Spleen (tissue), 7 donors: ENCODE measurements around the gene CSNK1D.

ENCODE experiments used
- CTCF ChIP-seq, 11 experiments: fragments of 200-600 bp in 7 of 11; fragments of 450-650 bp in 4 of 11; sonication (generic) in 4 of 11; IDR thresholded peaks in 8 of 11; conservative IDR thresholded peaks in 3 of 11; 1 replicate in 7 of 11; 2 replicates in 4 of 11; pipeline versions ENCODE4 v1.4.0 to v1.8.0; 2016 to 2021; ENCODE audit warnings: antibody characterized with exemption in 11 of 11, inconsistent platforms in 4 of 11, mild to moderate bottlenecking in 1 of 11
- POLR2A ChIP-seq, 3 donors: fragments of 450-650 bp; IDR thresholded peaks; one replicate each; pipeline ENCODE4 v1.5.1; 2017; ENCODE audit warnings: antibody characterized with exemption in 3 of 3, mild to moderate bottlenecking in 1 of 3
- donor health status: DM: no; HTN: no; CAD: no; lungs with moderate emphysema.
- donor health status: DM: no; HTN: no; CAD: no.
- donor health status: DM: no; HTN: no; CAD: no.

DNA sequence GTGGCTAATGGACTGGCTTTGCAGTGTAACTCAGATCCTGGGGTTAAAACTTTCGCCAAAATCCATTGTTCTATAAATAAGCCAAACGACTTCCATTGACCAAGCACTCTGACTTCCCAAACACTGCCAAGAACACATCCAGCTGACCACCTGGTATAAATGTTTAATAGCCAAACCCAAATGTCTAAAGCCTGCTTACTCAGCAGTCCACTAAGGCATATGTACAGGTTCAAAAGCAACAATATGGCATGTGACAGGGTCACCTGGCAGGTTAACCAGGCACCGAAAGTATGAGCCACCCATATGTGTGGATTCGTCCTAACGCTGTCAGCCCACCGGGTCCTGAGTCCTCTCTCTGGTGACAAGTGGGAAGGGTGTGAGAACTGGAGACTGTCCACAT is 2.1 kb downstream of the CSNK1D start:
- TF ChIP-seq POLR2A (IDR thresholded peaks at IDR 0.05): no peak
- TF ChIP-seq CTCF (IDR thresholded peaks at IDR 0.05 in 8 of 11, conservative IDR thresholded peaks at IDR 0.05 in 3 of 11): no peak
